Activated naive CD4-positive, alpha-beta T cell treated with anti-CD3 and anti-CD28 coated beads, Interleukin-2, amount 50 U/mL, for 24 hours (primary cell): ENCODE results near the gene ARHGEF26.

ENCODE experiments used
- H3K27ac Mint-ChIP-seq: one replicate; pipeline ENCODE4 v1.8.0; 2021; ENCODE audit warnings: mild to moderate bottlenecking, mixed read lengths
- H3K27me3 Mint-ChIP-seq: one replicate; pipeline ENCODE4 v1.8.0; 2021; ENCODE audit warnings: mixed read lengths
- H3K36me3 Mint-ChIP-seq: one replicate; pipeline ENCODE4 v1.8.0; 2021; ENCODE audit warnings: mixed read lengths
- H3K4me1 Mint-ChIP-seq: one replicate; pipeline ENCODE4 v1.8.0; 2021; ENCODE audit warnings: mixed read lengths
- H3K4me3 Mint-ChIP-seq: one replicate; pipeline ENCODE4 v1.8.0; 2021; ENCODE audit warnings: mild to moderate bottlenecking, mixed read lengths
- H3K9me3 Mint-ChIP-seq: one replicate; pipeline ENCODE4 v1.8.0; 2021; ENCODE audit warnings: mixed read lengths

ARHGEF26 gene

GRCh38 chr3:154105218-154105975 lies 15.8 kb upstream of the ARHGEF26 start:
- no peak overlapping the region for H3K27ac Mint-ChIP-seq
- H3K9me3 Mint-ChIP-seq: no peaks in the 10 kb centered on the region
- H3K27me3 Mint-ChIP-seq: peaks cover 2% of the 10 kb centered on the region
- no peaks in the 10 kb centered on the region for H3K36me3 Mint-ChIP-seq
- H3K4me3 Mint-ChIP-seq: no peak overlapping the region
- no peaks in the 10 kb centered on the region for H3K4me1 Mint-ChIP-seq

- Mint-ChIP-seq H3K27me3 (peaks cover 2% of the 10 kb centered on the region), H3K27ac (no peak overlapping the region), H3K9me3 (no peaks in the 10 kb centered on the region), H3K4me1 (no peaks in the 10 kb centered on the region), H3K4me3 (no peak overlapping the region), H3K36me3 (no peaks in the 10 kb centered on the region)
Measured at GRCh38 chr3:154111365-154111935, 9.7 kb upstream of the ARHGEF26 start.

GRCh38 chr3:154112146-154112852 lies 8.9 kb upstream of the ARHGEF26 start:
- Mint-ChIP-seq H3K4me1 (no peaks in the 10 kb centered on the region), H3K4me3 (no peak overlapping the region), H3K9me3 (no peaks in the 10 kb centered on the region), H3K36me3 (no peaks in the 10 kb centered on the region), H3K27me3 (peaks cover 7% of the 10 kb centered on the region), H3K27ac (no peak overlapping the region)

- H3K4me3 Mint-ChIP-seq: no peak overlapping the region
- no peaks in the 10 kb centered on the region for H3K4me1 Mint-ChIP-seq
- no peak overlapping the region for H3K27ac Mint-ChIP-seq
- H3K9me3 Mint-ChIP-seq: no peaks in the 10 kb centered on the region
- no peaks in the 10 kb centered on the region for H3K36me3 Mint-ChIP-seq
- H3K27me3 Mint-ChIP-seq: peaks cover 17% of the 10 kb centered on the region
Measured at GRCh38 chr3:154113609-154114008, 7.6 kb upstream of the ARHGEF26 start.

- Mint-ChIP-seq H3K36me3 (no peaks in the 10 kb centered on the region), H3K9me3 (no peaks in the 10 kb centered on the region), H3K27me3 (peaks cover 28% of the 10 kb centered on the region)
Measured at GRCh38 chr3:154115332-154115731, 5.9 kb upstream of the ARHGEF26 start.

GRCh38 chr3:154119951-154120350 lies 1.2 kb upstream of the ARHGEF26 start:
- peaks cover 17% of the 10 kb centered on the region for H3K4me1 Mint-ChIP-seq
- no peaks in the 10 kb centered on the region for H3K36me3 Mint-ChIP-seq
- no peak overlapping the region for H3K4me3 Mint-ChIP-seq
- H3K9me3 Mint-ChIP-seq: no peaks in the 10 kb centered on the region
- H3K27me3 Mint-ChIP-seq: peaks cover 50% of the 10 kb centered on the region
- no peak overlapping the region for H3K27ac Mint-ChIP-seq

More at GRCh38 chr3:154115332-154115731, 5.9 kb upstream of the ARHGEF26 start:
- H3K27ac Mint-ChIP-seq: no peak overlapping the region
- H3K4me3 Mint-ChIP-seq: no peak overlapping the region
- H3K4me1 Mint-ChIP-seq: peaks cover 2% of the 10 kb centered on the region

GRCh38 chr3:154121701-154122551 lies 736 bp downstream of the ARHGEF26 start:
- Mint-ChIP-seq H3K4me3 (peak overlapping the region; percentile 77), H3K4me1 (peaks cover 17% of the 10 kb centered on the region), H3K27me3 (peaks cover 50% of the 10 kb centered on the region), H3K27ac (no peak overlapping the region), H3K36me3 (no peaks in the 10 kb centered on the region), H3K9me3 (no peaks in the 10 kb centered on the region)

- peaks cover 45% of the 10 kb centered on the region for H3K27me3 Mint-ChIP-seq
- no peaks in the 10 kb centered on the region for H3K36me3 Mint-ChIP-seq
- H3K4me1 Mint-ChIP-seq: peaks cover 17% of the 10 kb centered on the region
- H3K27ac Mint-ChIP-seq: no peak overlapping the region
- no peaks in the 10 kb centered on the region for H3K9me3 Mint-ChIP-seq
- H3K4me3 Mint-ChIP-seq: peak overlapping the region; percentile 51
Measured at GRCh38 chr3:154122552-154122911, 1.3 kb downstream of the ARHGEF26 start.

GRCh38 chr3:154122912-154123559 lies 1.8 kb downstream of the ARHGEF26 start:
- H3K4me3 Mint-ChIP-seq: peak overlapping the region; percentile 51
- peaks cover 17% of the 10 kb centered on the region for H3K4me1 Mint-ChIP-seq
- no peak overlapping the region for H3K27ac Mint-ChIP-seq
- H3K27me3 Mint-ChIP-seq: peaks cover 43% of the 10 kb centered on the region
- H3K9me3 Mint-ChIP-seq: no peaks in the 10 kb centered on the region
- H3K36me3 Mint-ChIP-seq: no peaks in the 10 kb centered on the region

GRCh38 chr3:154123906-154124305 lies 2.7 kb downstream of the ARHGEF26 start:
- Mint-ChIP-seq H3K36me3 (no peaks in the 10 kb centered on the region), H3K27ac (no peak overlapping the region), H3K9me3 (no peaks in the 10 kb centered on the region), H3K4me1 (peaks cover 17% of the 10 kb centered on the region), H3K4me3 (no peak overlapping the region), H3K27me3 (peaks cover 39% of the 10 kb centered on the region)

- H3K27ac Mint-ChIP-seq: no peak overlapping the region
- no peak overlapping the region for H3K4me3 Mint-ChIP-seq
- H3K9me3 Mint-ChIP-seq: no peaks in the 10 kb centered on the region
- peaks cover 29% of the 10 kb centered on the region for H3K27me3 Mint-ChIP-seq
- H3K4me1 Mint-ChIP-seq: peaks cover 13% of the 10 kb centered on the region
- H3K36me3 Mint-ChIP-seq: no peaks in the 10 kb centered on the region
Measured at GRCh38 chr3:154125378-154126030, 4.3 kb downstream of the ARHGEF26 start.

- Mint-ChIP-seq H3K27me3 (peaks cover 26% of the 10 kb centered on the region), H3K36me3 (no peaks in the 10 kb centered on the region), H3K4me1 (peaks cover 9% of the 10 kb centered on the region), H3K4me3 (no peak overlapping the region), H3K27ac (no peak overlapping the region), H3K9me3 (no peaks in the 10 kb centered on the region)
Measured at GRCh38 chr3:154126651-154127050, 5.5 kb downstream of the ARHGEF26 start.

- no peak overlapping the region for H3K27ac Mint-ChIP-seq
- peaks cover 12% of the 10 kb centered on the region for H3K27me3 Mint-ChIP-seq
- H3K4me3 Mint-ChIP-seq: no peak overlapping the region
- H3K4me1 Mint-ChIP-seq: no peaks in the 10 kb centered on the region
- no peaks in the 10 kb centered on the region for H3K36me3 Mint-ChIP-seq
- H3K9me3 Mint-ChIP-seq: no peaks in the 10 kb centered on the region
Measured at GRCh38 chr3:154129625-154130024, 8.4 kb downstream of the ARHGEF26 start.

- H3K36me3 Mint-ChIP-seq: no peaks in the 10 kb centered on the region
- H3K4me1 Mint-ChIP-seq: no peaks in the 10 kb centered on the region
- H3K27me3 Mint-ChIP-seq: peaks cover 6% of the 10 kb centered on the region
- H3K4me3 Mint-ChIP-seq: no peak overlapping the region
- no peak overlapping the region for H3K27ac Mint-ChIP-seq
- no peaks in the 10 kb centered on the region for H3K9me3 Mint-ChIP-seq
Measured at GRCh38 chr3:154130540-154130939, 9.3 kb downstream of the ARHGEF26 start.

GRCh38 chr3:154131830-154132229 lies 10.6 kb downstream of the ARHGEF26 start:
- Mint-ChIP-seq H3K4me1 (no peaks in the 10 kb centered on the region), H3K36me3 (no peaks in the 10 kb centered on the region), H3K4me3 (no peak overlapping the region), H3K9me3 (no peaks in the 10 kb centered on the region), H3K27me3 (peaks cover 6% of the 10 kb centered on the region), H3K27ac (no peak overlapping the region)
